Measurements from ENCODE around the gene FAM50B. TPM values are rescaled to one million over a fixed set of nuclear protein-coding genes. Genes with fewer than 3 reads are reported as not detected.

The FAM50B gene
- total and polyA plus RNA-seq, 2 donors from 2014 or later: 13.2 to 24.8 TPM

DNA sequence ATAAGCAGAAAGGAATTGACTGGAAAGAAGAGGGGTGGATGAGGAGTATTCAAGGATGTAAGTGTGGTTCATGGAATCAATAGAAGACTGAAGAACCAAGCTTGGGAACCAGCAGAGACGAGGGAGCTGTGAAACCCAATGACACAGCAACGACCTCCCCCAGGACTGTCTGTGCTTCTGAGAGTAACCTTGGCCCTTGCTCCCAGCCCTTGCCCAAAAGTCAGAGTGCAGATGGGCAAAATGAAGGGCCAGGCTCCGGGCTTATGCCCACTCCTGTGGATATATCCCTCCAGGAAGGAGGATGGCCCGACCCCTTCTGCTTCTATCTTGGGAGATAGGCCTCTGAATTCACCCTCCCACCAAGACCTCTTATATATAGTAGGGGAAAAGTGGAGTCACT lies 24.9 kb downstream of the FAM50B start:
- FAIRE-seq (no peak), DNase-seq (no peak)
- Histone ChIP-seq H3K36me3 (ENCODE audit: control insufficient read depth in 2 of 3, insufficient read depth in 3 of 3, low read length in 3 of 3) (no peaks in the 10 kb centered on the region), H3K9me3 (ENCODE audit: control insufficient read depth in 2 of 3, insufficient read depth in 1 of 3, low read length in 3 of 3) (no peaks in the 10 kb centered on the region), H3K9ac (ENCODE audit: low read length in 3 of 3) (no peak overlapping the region), H3K27me3 (ENCODE audit: control insufficient read depth, insufficient read depth, low read length) (no peaks in the 10 kb centered on the region), H3K4me3 (ENCODE audit: low read length in 3 of 3) (no peak overlapping the region), H3K4me1 (ENCODE audit: control insufficient read depth in 2 of 3, insufficient read depth in 2 of 3, low read depth in 1 of 3, low read length in 3 of 3) (no peaks in the 10 kb centered on the region), H3K27ac (ENCODE audit: low read depth in 2 of 2, low read length in 2 of 2) (no peak overlapping the region)
- intact Hi-C loops (cut with DNase I): no loop called here
- TF ChIP-seq, protein P1, sequence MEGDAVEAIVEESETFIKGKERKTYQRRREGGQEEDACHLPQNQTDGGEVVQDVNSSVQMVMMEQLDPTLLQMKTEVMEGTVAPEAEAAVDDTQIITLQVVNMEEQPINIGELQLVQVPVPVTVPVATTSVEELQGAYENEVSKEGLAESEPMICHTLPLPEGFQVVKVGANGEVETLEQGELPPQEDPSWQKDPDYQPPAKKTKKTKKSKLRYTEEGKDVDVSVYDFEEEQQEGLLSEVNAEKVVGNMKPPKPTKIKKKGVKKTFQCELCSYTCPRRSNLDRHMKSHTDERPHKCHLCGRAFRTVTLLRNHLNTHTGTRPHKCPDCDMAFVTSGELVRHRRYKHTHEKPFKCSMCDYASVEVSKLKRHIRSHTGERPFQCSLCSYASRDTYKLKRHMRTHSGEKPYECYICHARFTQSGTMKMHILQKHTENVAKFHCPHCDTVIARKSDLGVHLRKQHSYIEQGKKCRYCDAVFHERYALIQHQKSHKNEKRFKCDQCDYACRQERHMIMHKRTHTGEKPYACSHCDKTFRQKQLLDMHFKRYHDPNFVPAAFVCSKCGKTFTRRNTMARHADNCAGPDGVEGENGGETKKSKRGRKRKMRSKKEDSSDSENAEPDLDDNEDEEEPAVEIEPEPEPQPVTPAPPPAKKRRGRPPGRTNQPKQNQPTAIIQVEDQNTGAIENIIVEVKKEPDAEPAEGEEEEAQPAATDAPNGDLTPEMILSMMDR (IDR thresholded peaks at IDR 0.05; ENCODE audit: borderline replicate concordance, extremely low read depth, insufficient read depth): no peak

DNA sequence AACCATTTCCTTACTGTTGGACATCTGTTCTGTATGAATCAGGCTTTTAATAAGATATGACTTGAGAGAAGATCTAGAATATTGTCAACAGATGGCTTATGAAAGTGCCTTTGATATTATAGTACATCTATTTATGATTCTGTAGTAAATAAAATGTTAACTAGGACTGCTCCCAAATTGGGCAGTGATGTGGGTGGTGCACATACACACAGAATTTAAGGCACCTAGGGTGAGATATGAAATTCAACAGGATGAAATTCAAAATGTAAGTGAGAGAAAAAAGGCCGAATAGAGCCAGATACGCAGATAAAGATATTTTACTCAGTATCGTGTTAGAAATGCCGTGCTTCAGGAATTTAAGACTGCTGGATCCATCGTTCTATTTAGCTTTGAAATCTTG lies 26.3 kb downstream of the FAM50B start:
- intact Hi-C loops (cut with DNase I): no loop called here
- H3K27me3 ChIP-seq (ENCODE audit: control insufficient read depth, insufficient read depth, low read length): no peaks in the 10 kb centered on the region
- H3K4me3 ChIP-seq (ENCODE audit: low read length in 3 of 3): no peak overlapping the region
- no peaks in the 10 kb centered on the region for H3K9me3 ChIP-seq (ENCODE audit: control insufficient read depth in 2 of 3, insufficient read depth in 1 of 3, low read length in 3 of 3)
- no peak overlapping the region for H3K27ac ChIP-seq (ENCODE audit: low read depth in 2 of 2, low read length in 2 of 2)
- no peak for FAIRE-seq
- no peak for DNase-seq
- H3K9ac ChIP-seq (ENCODE audit: low read length in 3 of 3): no peak overlapping the region
- no peaks in the 10 kb centered on the region for H3K36me3 ChIP-seq (ENCODE audit: control insufficient read depth in 2 of 3, insufficient read depth in 3 of 3, low read length in 3 of 3)
- TF ChIP-seq, protein P1 (IDR thresholded peaks at IDR 0.05; ENCODE audit: borderline replicate concordance, extremely low read depth, insufficient read depth): no peak
- no peaks in the 10 kb centered on the region for H3K4me1 ChIP-seq (ENCODE audit: control insufficient read depth in 2 of 3, insufficient read depth in 2 of 3, low read depth in 1 of 3, low read length in 3 of 3)

DNA sequence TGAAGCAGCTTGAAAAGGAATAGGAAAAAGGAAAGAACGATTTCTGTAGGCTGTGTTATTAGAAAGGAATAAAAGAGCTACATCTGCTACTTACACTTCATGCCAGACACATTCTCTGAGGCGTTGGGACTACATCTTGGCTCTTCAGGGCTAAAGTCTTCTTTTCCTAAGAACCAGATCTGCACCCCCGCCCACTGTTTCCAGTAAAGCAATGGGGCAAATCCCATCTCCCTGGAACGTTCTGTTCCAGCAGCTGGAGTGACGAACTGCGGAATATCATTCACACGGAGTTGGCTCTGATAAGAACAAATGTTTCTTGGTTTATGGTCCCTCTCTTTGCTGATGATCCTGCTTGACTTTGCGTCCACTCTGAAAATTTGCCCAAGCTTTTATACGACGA lies 26.9 kb downstream of the FAM50B start:
- no peaks in the 10 kb centered on the region for H3K27me3 ChIP-seq (ENCODE audit: control insufficient read depth, insufficient read depth, low read length)
- H3K36me3 ChIP-seq (ENCODE audit: control insufficient read depth in 2 of 3, insufficient read depth in 3 of 3, low read length in 3 of 3): no peaks in the 10 kb centered on the region
- TF ChIP-seq, protein P1 (IDR thresholded peaks at IDR 0.05; ENCODE audit: borderline replicate concordance, extremely low read depth, insufficient read depth): no peak
- no peak overlapping the region for H3K27ac ChIP-seq (ENCODE audit: low read depth in 2 of 2, low read length in 2 of 2)
- no peaks in the 10 kb centered on the region for H3K9me3 ChIP-seq (ENCODE audit: control insufficient read depth in 2 of 3, insufficient read depth in 1 of 3, low read length in 3 of 3)
- DNase-seq: no peak
- no peak overlapping the region for H3K4me3 ChIP-seq (ENCODE audit: low read length in 3 of 3)
- no peak for FAIRE-seq
- H3K4me1 ChIP-seq (ENCODE audit: control insufficient read depth in 2 of 3, insufficient read depth in 2 of 3, low read depth in 1 of 3, low read length in 3 of 3): no peaks in the 10 kb centered on the region
- no peak overlapping the region for H3K9ac ChIP-seq (ENCODE audit: low read length in 3 of 3)
- intact Hi-C loops (cut with DNase I): no loop called here

DNA sequence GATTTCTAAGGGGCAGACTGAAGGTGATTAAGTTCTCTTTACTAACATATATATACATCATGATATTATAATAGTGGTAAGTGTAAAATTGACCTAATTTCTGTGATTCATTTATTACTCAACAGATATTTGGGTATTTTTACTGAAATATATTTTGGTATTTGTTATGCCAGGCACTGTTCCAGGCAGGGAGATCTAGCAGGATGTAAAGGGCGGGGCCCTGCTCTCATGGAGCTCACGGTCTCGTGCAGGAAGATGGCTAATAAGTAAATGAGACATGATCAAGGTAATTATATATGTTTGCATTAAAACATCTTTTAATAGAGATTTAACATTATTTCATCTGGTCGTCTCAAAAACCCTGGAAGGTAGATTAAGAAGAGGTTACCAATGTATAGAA lies 27.7 kb downstream of the FAM50B start:
- Histone ChIP-seq H3K9me3 (ENCODE audit: control insufficient read depth in 2 of 3, insufficient read depth in 1 of 3, low read length in 3 of 3) (no peaks in the 10 kb centered on the region), H3K4me1 (ENCODE audit: control insufficient read depth in 2 of 3, insufficient read depth in 2 of 3, low read depth in 1 of 3, low read length in 3 of 3) (no peaks in the 10 kb centered on the region), H3K4me3 (ENCODE audit: low read length in 3 of 3) (no peak overlapping the region), H3K9ac (ENCODE audit: low read length in 3 of 3) (no peak overlapping the region), H3K36me3 (ENCODE audit: control insufficient read depth in 2 of 3, insufficient read depth in 3 of 3, low read length in 3 of 3) (no peaks in the 10 kb centered on the region), H3K27ac (ENCODE audit: low read depth in 2 of 2, low read length in 2 of 2) (no peak overlapping the region), H3K27me3 (ENCODE audit: control insufficient read depth, insufficient read depth, low read length) (no peaks in the 10 kb centered on the region)
- intact Hi-C loops (cut with DNase I): no loop called here
- DNase-seq (no peak), FAIRE-seq (no peak)
- TF ChIP-seq, protein P1 (IDR thresholded peaks at IDR 0.05; ENCODE audit: borderline replicate concordance, extremely low read depth, insufficient read depth): no peak

All from kidney (tissue), 14 donors.